Esophagus muscularis mucosa (tissue), 4 donors: ENCODE results near the gene PLEKHH2. TPM values are rescaled to one million over a fixed set of nuclear protein-coding genes. Genes with fewer than 3 reads are reported as not detected.

Source experiments
- DNase-seq: peaks from one replicate; pipeline ENCODE4 v3.0.0-alpha.2; 2017; ENCODE audit errors: extremely low spot score
- H3K27ac ChIP-seq, 4 donors: fragments of 200-600 bp; sonication (generic); replicated peaks in 1 of 4; 1 replicate in 3 of 4; 2 replicates in 1 of 4; pipeline ENCODE4 v1.5.1; 2016 to 2019; ENCODE audit warnings: mild to moderate bottlenecking in 1 of 4
- H3K27me3 ChIP-seq, 4 donors: fragments of 200-600 bp; sonication (generic); one replicate each; pipeline versions ENCODE4 v1.5.1 to v1.6.0; 2016 to 2019
- H3K36me3 ChIP-seq, 4 donors: fragments of 200-600 bp; sonication (generic); one replicate each; pipeline ENCODE4 v1.5.1; 2016 to 2019
- H3K4me1 ChIP-seq, 4 donors: fragments of 200-600 bp; sonication (generic); one replicate each; pipeline ENCODE4 v1.5.1; 2016 to 2019
- H3K4me3 ChIP-seq, 4 donors: fragments of 200-600 bp; sonication (generic); 1 replicate in 2 of 4; 2 replicates in 2 of 4; pipeline ENCODE4 v1.5.1; 2016 to 2019; ENCODE audit warnings: mild to moderate bottlenecking in 4 of 4, moderate library complexity in 1 of 4
- H3K9me3 ChIP-seq, 4 donors: fragments of 200-600 bp; sonication (generic); 1 replicate in 3 of 4; 2 replicates in 1 of 4; pipeline ENCODE4 v1.5.1; 2016 to 2019
- EP300 ChIP-seq: sonication (generic); formaldehyde crosslinking; IDR thresholded peaks from one replicate; pipeline ENCODE4 v1.6.1; 2017; ENCODE audit warnings: antibody characterized with exemption
- POLR2A ChIP-seq: fragments of 450-650 bp; IDR thresholded peaks from one replicate; pipeline ENCODE4 v1.6.1; 2017; ENCODE audit warnings: antibody characterized with exemption, moderate library complexity, mild to moderate bottlenecking, low read depth
- POLR2AphosphoS5 ChIP-seq, 2 donors: sonication (generic); formaldehyde crosslinking; IDR thresholded peaks; one replicate each; pipeline ENCODE4 v1.6.1; 2017; ENCODE audit warnings: antibody characterized with exemption in 2 of 2
- WGBS: methylation state at CpG from one replicate; pipeline ENCODE4 v1.1.5; 2018; 5-methylcytosine and 5-hydroxymethylcytosine counted together
- intact Hi-C: fragments of 100-400 bp; cut with DNase I; formaldehyde crosslinking; loops from one replicate; pipeline ENCODE4 v1.15.1; 2023
- small RNA-seq, 3 donors: library from RNA; depleted of rRNA; stranded (forward); fragments of <200 nt; gene quantifications; one replicate each; pipeline ENCODE3, GENCODE V24; 2016
- total RNA-seq, 4 donors: library from RNA; depleted of rRNA; stranded (reverse); fragments of >200 nt; gene quantifications; one replicate each; pipeline versions ENCODE4 v1.1.0 to v1.2.1, GENCODE V29; 2016
- TF ChIP-seq, protein P1 (sequence below), 3 experiments: fragments of 200-600 bp in 2 of 3; fragments of 450-650 bp in 1 of 3; sonication (generic) in 2 of 3; IDR thresholded peaks; one replicate each; pipeline ENCODE4 v1.5.1; 2017 to 2019; ENCODE audit warnings: antibody characterized with exemption in 3 of 3, mild to moderate bottlenecking in 2 of 3, moderate library complexity in 1 of 3

Gene PLEKHH2
- total RNA-seq, 4 donors from 2014 or later, result 20.3 to 32.4 (median 25.1) TPM

DNA sequence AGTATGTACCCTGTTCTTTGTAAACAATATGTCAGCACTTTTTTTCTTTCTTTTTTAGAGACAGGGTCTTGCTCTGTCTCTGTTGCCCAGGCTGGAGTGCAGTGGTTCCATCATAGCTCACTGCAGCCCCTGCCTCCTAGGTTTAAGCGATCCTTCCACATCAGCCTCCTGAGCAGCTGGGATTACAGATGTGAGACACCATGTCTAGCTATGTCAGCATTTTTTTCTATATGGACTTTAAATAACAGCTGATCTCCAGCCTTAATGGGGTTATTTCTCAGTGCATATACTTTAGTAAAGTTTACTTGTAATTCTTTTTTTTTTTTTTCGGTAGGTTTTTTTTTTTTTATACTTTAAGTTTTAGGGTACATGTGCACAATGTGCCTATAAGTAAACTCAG lies 174.9 kb downstream of the PLEKHH2 start:
- TF ChIP-seq, protein P1, sequence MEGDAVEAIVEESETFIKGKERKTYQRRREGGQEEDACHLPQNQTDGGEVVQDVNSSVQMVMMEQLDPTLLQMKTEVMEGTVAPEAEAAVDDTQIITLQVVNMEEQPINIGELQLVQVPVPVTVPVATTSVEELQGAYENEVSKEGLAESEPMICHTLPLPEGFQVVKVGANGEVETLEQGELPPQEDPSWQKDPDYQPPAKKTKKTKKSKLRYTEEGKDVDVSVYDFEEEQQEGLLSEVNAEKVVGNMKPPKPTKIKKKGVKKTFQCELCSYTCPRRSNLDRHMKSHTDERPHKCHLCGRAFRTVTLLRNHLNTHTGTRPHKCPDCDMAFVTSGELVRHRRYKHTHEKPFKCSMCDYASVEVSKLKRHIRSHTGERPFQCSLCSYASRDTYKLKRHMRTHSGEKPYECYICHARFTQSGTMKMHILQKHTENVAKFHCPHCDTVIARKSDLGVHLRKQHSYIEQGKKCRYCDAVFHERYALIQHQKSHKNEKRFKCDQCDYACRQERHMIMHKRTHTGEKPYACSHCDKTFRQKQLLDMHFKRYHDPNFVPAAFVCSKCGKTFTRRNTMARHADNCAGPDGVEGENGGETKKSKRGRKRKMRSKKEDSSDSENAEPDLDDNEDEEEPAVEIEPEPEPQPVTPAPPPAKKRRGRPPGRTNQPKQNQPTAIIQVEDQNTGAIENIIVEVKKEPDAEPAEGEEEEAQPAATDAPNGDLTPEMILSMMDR (IDR thresholded peaks at IDR 0.05), result no peak
- TF ChIP-seq POLR2A (no peak), POLR2AphosphoS5 (IDR thresholded peaks at IDR 0.05) (no peak), EP300 (no peak)
- Histone ChIP-seq H3K27me3 (no peaks in the 10 kb centered on the region), H3K27ac (no peak overlapping the region), H3K4me1 (no peaks in the 10 kb centered on the region), H3K4me3 (no peak overlapping the region), H3K9me3 (no peaks in the 10 kb centered on the region), H3K36me3 (peaks cover 3 to 54% (median 20%) of the 10 kb centered on the region in 4 donors)
- 75% methylated on average over 2 of the region's 2 CpGs for WGBS
- no peak for DNase-seq
- intact Hi-C loops, result no loop called here

DNA sequence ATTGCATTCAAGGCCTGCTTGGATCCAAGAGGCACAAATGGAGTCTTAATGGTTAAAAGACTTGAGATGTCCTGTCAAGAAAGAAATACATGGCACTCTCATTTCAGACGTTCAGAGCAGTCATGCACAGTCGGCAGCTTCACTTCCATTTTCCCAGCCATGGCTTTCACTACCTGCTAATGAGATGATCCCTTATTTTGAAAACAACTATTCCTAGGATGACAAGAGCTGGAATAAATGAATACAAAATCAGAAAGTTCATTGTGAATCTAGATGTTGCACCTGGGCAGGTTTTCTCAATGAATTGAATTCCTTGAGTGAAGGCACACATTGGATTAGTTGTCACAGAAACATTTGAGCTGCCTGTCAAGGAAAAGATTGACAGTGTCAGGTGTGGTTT lies 175.9 kb downstream of the PLEKHH2 start:
- WGBS, result 56% methylated on average over 2 of the region's 2 CpGs
- no peak for TF ChIP-seq POLR2A
- TF ChIP-seq, protein P1 (IDR thresholded peaks at IDR 0.05), result no peak
- no peak for TF ChIP-seq EP300
- TF ChIP-seq POLR2AphosphoS5 (IDR thresholded peaks at IDR 0.05), result no peak
- H3K27ac ChIP-seq, result no peak overlapping the region
- H3K36me3 ChIP-seq, result peaks cover 3 to 47% (median 20%) of the 10 kb centered on the region in 4 donors
- H3K9me3 ChIP-seq, result no peaks in the 10 kb centered on the region
- H3K4me3 ChIP-seq, result no peak overlapping the region
- intact Hi-C loops, result no loop called here
- no peak for DNase-seq
- no peaks in the 10 kb centered on the region for H3K27me3 ChIP-seq
- H3K4me1 ChIP-seq, result no peaks in the 10 kb centered on the region

DNA sequence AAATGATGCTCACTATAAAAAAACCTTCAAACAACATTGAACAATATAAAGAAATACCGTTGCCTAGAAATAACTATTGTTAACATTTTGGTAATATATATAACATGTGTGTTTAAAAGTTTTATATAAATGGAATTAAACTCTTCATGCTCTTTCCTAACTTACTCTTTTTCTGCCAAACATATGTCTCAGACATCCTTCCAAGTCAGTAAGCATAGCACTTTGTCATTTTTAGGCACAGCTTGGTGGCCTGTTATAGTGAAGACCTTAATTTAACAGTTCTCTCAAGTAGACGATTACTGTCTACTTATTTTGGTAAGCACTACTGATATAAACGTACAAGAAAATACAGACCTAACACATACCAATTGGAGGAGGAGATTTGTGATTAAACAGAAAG lies 177.7 kb downstream of the PLEKHH2 start:
- no peak overlapping the region for H3K4me3 ChIP-seq
- intact Hi-C loops, result no loop called here
- no peak overlapping the region for H3K27ac ChIP-seq
- no peaks in the 10 kb centered on the region for H3K27me3 ChIP-seq
- DNase-seq, result no peak
- H3K9me3 ChIP-seq, result no peaks in the 10 kb centered on the region
- WGBS, result 83% methylated on average over 3 of the region's 3 CpGs
- H3K36me3 ChIP-seq, result peaks cover 0 to 30% (median 12%) of the 10 kb centered on the region in 4 donors
- no peaks in the 10 kb centered on the region for H3K4me1 ChIP-seq
- no peak for TF ChIP-seq POLR2A
- TF ChIP-seq, protein P1 (IDR thresholded peaks at IDR 0.05), result no peak
- no peak for TF ChIP-seq EP300
- no peak for TF ChIP-seq POLR2AphosphoS5 (IDR thresholded peaks at IDR 0.05)

Small RNA genes lying within 50 kb of the gene (small RNA-seq; reads per million reads assigned to genes)
- 0 reads per million in 3 donors for gene RF00019
- 0 reads per million in 3 donors for gene RN7SKP66

Other genes starting within 250 kb of the PLEKHH2 start
- gene THADA, start 41.2 kb upstream of the PLEKHH2 start, total RNA-seq, result 10 to 100 TPM; 17.2 to 28.7 (median 21.3) TPM
- gene C1GALT1C1L, start 39.2 kb downstream of the PLEKHH2 start, total RNA-seq, result under 1 TPM; 0.52 to 0.83 (median 0.73) TPM
- gene DYNC2LI1, start 136.8 kb downstream of the PLEKHH2 start, total RNA-seq, result 10 to 100 TPM; 15.6 to 19.1 (median 17.7) TPM
- gene ABCG5, start 201.6 kb downstream of the PLEKHH2 start, total RNA-seq, result not detected
- gene ABCG8, start 201.7 kb downstream of the PLEKHH2 start, total RNA-seq, result not detected